HCT116 (cell line): ENCODE measurements around the gene GPR52. TPM values are rescaled to one million over a fixed set of nuclear protein-coding genes. Genes with fewer than 3 reads are reported as not detected.

Experiments used
- ATAC-seq: fragments of 200-7000 bp; cut with Tn5 transposase; 2 replicates; pipeline ENCODE4 v1.9.1; 2020; ENCODE audit warnings: mild to moderate bottlenecking, moderate library complexity
- BruUV-seq: library from RNA; stranded (reverse); fragments of 400-500 nt; replicated peaks from 2 replicates; lab custom pipeline; 2021; lab: Mats Ljungman, UMichigan
- CTCF ChIA-PET: fragments of 300-600 bp; sonication (Branson Sonifier 250); formaldehyde crosslinking; loops from one replicate; lab custom pipeline; 2021; ENCODE audit warnings: antibody characterized with exemption; lab: Charles Lee
- POLR2A ChIA-PET: fragments of 300-600, 350-600 bp; sonication (Branson Sonifier 250); formaldehyde crosslinking; loops from one replicate; lab custom pipeline; 2021; ENCODE audit warnings: antibody characterized with exemption; lab: Charles Lee
- RAD21 ChIA-PET, 2 experiments: fragments of 300-600 bp; sonication (Branson Sonifier 250); formaldehyde crosslinking; loops; one replicate each; lab custom pipeline; 2023; ENCODE audit warnings: low total read pairs in 2 of 2; ENCODE audit not compliant: uncharacterized antibody in 2 of 2, unreplicated experiment in 2 of 2, low non-redundant PET in 1 of 2; lab: Charles Lee
- DNase-seq: peaks from one replicate; pipeline ENCODE4 v3.0.0-alpha.2; 2010; ENCODE audit warnings: low read depth, low spot score
- H2AFZ ChIP-seq: fragments of 200-600 bp; shearing (Covaris generic), sonication (generic); 2 replicates; pipeline ENCODE4 v1.6.1; 2017; ENCODE audit warnings: low read depth, mixed run types, mixed read lengths, antibody characterized with exemption, low read length; ENCODE audit not compliant: poor library complexity, severe bottlenecking
- H3K27ac ChIP-seq: 2 replicates; pipeline ENCODE4 v1.5.1; 2012; ENCODE audit warnings: low read depth, low read length
- H3K27me3 ChIP-seq: fragments of 200-600 bp; sonication (generic); 2 replicates; pipeline ENCODE4 v1.6.1; 2016; ENCODE audit warnings: mixed run types, low read length, mixed read lengths; ENCODE audit not compliant: insufficient read depth
- H3K36me3 ChIP-seq, 2 experiments: fragments of 200-500 bp in 1 of 2; fragments of 200-600 bp in 1 of 2; sonication (Bioruptor generic) in 1 of 2; sonication (generic) in 1 of 2; 2 replicates each; pipeline versions ENCODE4 v1.5.1 to v1.6.1; 2014 to 2016; ENCODE audit warnings: low read length in 2 of 2, inconsistent platforms in 1 of 2, mixed read lengths in 1 of 2, mixed run types in 1 of 2; ENCODE audit not compliant: insufficient read depth in 2 of 2, control insufficient read depth in 1 of 2
- H3K4me1 ChIP-seq, 2 experiments: fragments of 200-600 bp in 1 of 2; sonication (generic) in 1 of 2; 2 replicates each; pipeline versions ENCODE4 v1.5.1 to v1.6.1; 2012 to 2017; ENCODE audit warnings: low read length in 2 of 2, inconsistent platforms in 1 of 2, mild to moderate bottlenecking in 1 of 2, mixed read lengths in 1 of 2, mixed run types in 1 of 2, moderate library complexity in 1 of 2; ENCODE audit not compliant: insufficient read depth in 2 of 2, control insufficient read depth in 1 of 2
- H3K4me2 ChIP-seq: fragments of 200-600 bp; sonication (generic); 2 replicates; pipeline ENCODE4 v1.6.1; 2017; ENCODE audit warnings: mixed run types, low read length, mixed read lengths
- H3K4me3 ChIP-seq, 2 experiments: fragments of 200-600 bp in 1 of 2; sonication (generic) in 1 of 2; replicated peaks in 1 of 2; 2 replicates each; pipeline ENCODE4 v1.5.1; 2011 to 2016; ENCODE audit warnings: low read length in 2 of 2, control low read depth in 1 of 2, low read depth in 1 of 2, mild to moderate bottlenecking in 1 of 2, mixed read lengths in 1 of 2, mixed run types in 1 of 2
- H3K79me2 ChIP-seq: fragments of 200-600 bp; sonication (generic); 2 replicates; pipeline ENCODE4 v1.6.1; 2017; ENCODE audit warnings: mild to moderate bottlenecking, mixed run types, low read length, moderate library complexity, mixed read lengths; ENCODE audit not compliant: insufficient read depth
- H3K9ac ChIP-seq: fragments of 200-600 bp; sonication (generic); 2 replicates; pipeline ENCODE4 v1.6.1; 2016; ENCODE audit warnings: low read length, mixed read lengths
- H3K9me2 ChIP-seq: fragments of 200-600 bp; sonication (generic), shearing (Covaris generic); 2 replicates; pipeline ENCODE4 v1.6.1; 2017; ENCODE audit warnings: mixed run types, mild to moderate bottlenecking, moderate library complexity; ENCODE audit not compliant: insufficient read depth
- H3K9me3 ChIP-seq, 2 experiments: fragments of 200-500 bp in 1 of 2; fragments of 200-600 bp in 1 of 2; sonication (Bioruptor generic) in 1 of 2; sonication (generic) in 1 of 2; 2 replicates each; pipeline ENCODE4 v1.6.1; 2014 to 2017; ENCODE audit warnings: low read length in 2 of 2, mixed read lengths in 2 of 2, inconsistent platforms in 1 of 2, low read depth in 1 of 2, mild to moderate bottlenecking in 1 of 2, mixed run types in 1 of 2, moderate library complexity in 1 of 2; ENCODE audit not compliant: control insufficient read depth in 1 of 2, insufficient read depth in 1 of 2
- H4K20me1 ChIP-seq: fragments of 200-600 bp; sonication (generic), shearing (Covaris generic); 2 replicates; pipeline ENCODE4 v1.6.1; 2017; ENCODE audit warnings: mixed run types, mild to moderate bottlenecking, moderate library complexity; ENCODE audit not compliant: insufficient read depth
- CBX3 ChIP-seq: IDR thresholded peaks from 2 replicates; pipeline ENCODE4 v1.6.1; 2012; ENCODE audit warnings: low read depth
- FOSL1 ChIP-seq: IDR thresholded peaks from 2 replicates; pipeline ENCODE4 v1.6.1; 2012; ENCODE audit warnings: low read depth
- JUND ChIP-seq: IDR thresholded peaks from 2 replicates; pipeline ENCODE4 v1.6.1; 2012
- POLR2A ChIP-seq: IDR thresholded peaks from 2 replicates; pipeline ENCODE4 v1.7.0; 2011; ENCODE audit warnings: borderline replicate concordance; ENCODE audit not compliant: insufficient read depth, insufficient read length; ENCODE audit errors: extremely low read depth
- RAD21 ChIP-seq: IDR thresholded peaks from 2 replicates; pipeline ENCODE4 v1.6.1; 2012; ENCODE audit warnings: low read depth, mild to moderate bottlenecking
- TCF7L2 ChIP-seq: IDR thresholded peaks from 2 replicates; pipeline ENCODE4 v1.7.0; 2011; ENCODE audit warnings: borderline replicate concordance, inconsistent platforms; ENCODE audit not compliant: insufficient read depth, insufficient read length; ENCODE audit errors: extremely low read depth
- ZFX ChIP-seq: fragments of 450-650 bp; IDR thresholded peaks from 2 replicates; pipeline ENCODE4 v1.6.1; 2017
- ZNF274 ChIP-seq: fragments of 200-500 bp; sonication (Bioruptor generic); IDR thresholded peaks from 2 replicates; pipeline ENCODE4 v1.6.1; 2014; ENCODE audit warnings: mild to moderate bottlenecking, low read depth, low read length, inconsistent platforms
- intact Hi-C: fragments of 100-400 bp; cut with micrococcal nuclease; formaldehyde crosslinking; loops from 2 replicates; pipeline ENCODE4 v1.10.0; 2022
- total RNA-seq: library from RNA; stranded (reverse); gene quantifications from one replicate; pipeline ENCODE4 v1.2.1, GENCODE V29; 2021; ENCODE audit not compliant: unreplicated experiment
- TF ChIP-seq, protein P1 (sequence below): IDR thresholded peaks from 2 replicates; pipeline ENCODE4 v1.6.1; 2012
- TF ChIP-seq, protein P2 (sequence below), 3 experiments: fragments of 200-600 bp in 1 of 3; sonication (generic) in 1 of 3; IDR thresholded peaks in 2 of 3; conservative IDR thresholded peaks in 1 of 3; 2 replicates each; pipeline ENCODE4 v1.5.1; 2012 to 2017; ENCODE audit warnings: low read depth in 2 of 3, low read length in 2 of 3, antibody characterized with exemption in 1 of 3, borderline replicate concordance in 1 of 3, control low read depth in 1 of 3, mild to moderate bottlenecking in 1 of 3, mixed read lengths in 1 of 3, mixed run types in 1 of 3, moderate library complexity in 1 of 3; ENCODE audit not compliant: insufficient read depth in 1 of 3
- TF ChIP-seq, protein P3 (sequence below): IDR thresholded peaks from 2 replicates; pipeline ENCODE4 v1.6.1; 2012

The GPR52 gene
- total RNA-seq, 1 experiment from 2014 or later, result 0.34 TPM

DNA sequence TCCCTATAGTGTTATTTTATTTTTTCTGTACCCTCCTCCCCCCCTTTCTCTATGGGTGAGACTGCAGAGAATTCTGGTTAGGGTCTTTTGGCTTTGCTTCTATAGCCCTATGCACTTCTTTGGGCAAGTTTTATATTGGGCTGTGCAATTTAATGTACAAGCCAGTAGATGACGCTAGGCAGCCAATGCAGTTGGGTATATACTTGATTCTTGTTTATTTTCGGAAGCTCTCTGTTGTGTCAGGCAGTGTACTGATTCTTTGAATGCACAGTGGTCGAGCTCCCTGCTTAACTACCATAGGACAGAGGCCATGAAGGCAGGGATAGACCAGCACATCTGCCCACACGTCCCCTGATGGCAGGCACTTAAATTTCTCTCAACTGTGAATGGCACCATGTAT is 34.1 kb upstream of the GPR52 start:
- CTCF ChIA-PET, result interaction anchor here (2.1 kb wide), 1 partner anchor 313 kb away, joined by 5 read pairs; no protein-coding TSS in a partner anchor
- H3K27ac ChIP-seq, result no peak overlapping the region
- H3K4me2 ChIP-seq, result no peak overlapping the region
- TF ChIP-seq, protein P1, sequence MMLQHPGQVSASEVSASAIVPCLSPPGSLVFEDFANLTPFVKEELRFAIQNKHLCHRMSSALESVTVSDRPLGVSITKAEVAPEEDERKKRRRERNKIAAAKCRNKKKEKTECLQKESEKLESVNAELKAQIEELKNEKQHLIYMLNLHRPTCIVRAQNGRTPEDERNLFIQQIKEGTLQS, result no peak
- no peak for TF ChIP-seq TCF7L2
- peak; percentile 27; the same call in 1 of the 2 replicates for TF ChIP-seq RAD21
- TF ChIP-seq, protein P2, sequence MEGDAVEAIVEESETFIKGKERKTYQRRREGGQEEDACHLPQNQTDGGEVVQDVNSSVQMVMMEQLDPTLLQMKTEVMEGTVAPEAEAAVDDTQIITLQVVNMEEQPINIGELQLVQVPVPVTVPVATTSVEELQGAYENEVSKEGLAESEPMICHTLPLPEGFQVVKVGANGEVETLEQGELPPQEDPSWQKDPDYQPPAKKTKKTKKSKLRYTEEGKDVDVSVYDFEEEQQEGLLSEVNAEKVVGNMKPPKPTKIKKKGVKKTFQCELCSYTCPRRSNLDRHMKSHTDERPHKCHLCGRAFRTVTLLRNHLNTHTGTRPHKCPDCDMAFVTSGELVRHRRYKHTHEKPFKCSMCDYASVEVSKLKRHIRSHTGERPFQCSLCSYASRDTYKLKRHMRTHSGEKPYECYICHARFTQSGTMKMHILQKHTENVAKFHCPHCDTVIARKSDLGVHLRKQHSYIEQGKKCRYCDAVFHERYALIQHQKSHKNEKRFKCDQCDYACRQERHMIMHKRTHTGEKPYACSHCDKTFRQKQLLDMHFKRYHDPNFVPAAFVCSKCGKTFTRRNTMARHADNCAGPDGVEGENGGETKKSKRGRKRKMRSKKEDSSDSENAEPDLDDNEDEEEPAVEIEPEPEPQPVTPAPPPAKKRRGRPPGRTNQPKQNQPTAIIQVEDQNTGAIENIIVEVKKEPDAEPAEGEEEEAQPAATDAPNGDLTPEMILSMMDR (IDR thresholded peaks at IDR 0.05 in 2 of 3, conservative IDR thresholded peaks at IDR 0.05 in 1 of 3; ENCODE audit: borderline replicate concordance in 1 of 3, insufficient read depth in 1 of 3, low read depth in 2 of 3, low read length in 2 of 3), result peak in 1 of 3 experiments; percentile 33; a peak in 1 of 6 replicates
- no peak for TF ChIP-seq POLR2A
- no peak for TF ChIP-seq ZFX
- DNase-seq (no peak), ATAC-seq (no peak)
- no peak overlapping the region for H2AFZ ChIP-seq
- no peaks in the 10 kb centered on the region for H3K9me3 ChIP-seq
- H3K79me2 ChIP-seq, result no peaks in the 10 kb centered on the region
- no peak overlapping the region for H3K4me3 ChIP-seq
- H3K9me2 ChIP-seq, result no peaks in the 10 kb centered on the region
- BruUV-seq, result no TSS peak
- POLR2A ChIA-PET, result no interaction called here
- H3K36me3 ChIP-seq, result no peaks in the 10 kb centered on the region
- RAD21 ChIA-PET, result no interaction called here
- no peak overlapping the region for H3K9ac ChIP-seq
- no peaks in the 10 kb centered on the region for H3K4me1 ChIP-seq
- intact Hi-C loops, result no loop called here
- H4K20me1 ChIP-seq, result no peaks in the 10 kb centered on the region
- H3K27me3 ChIP-seq, result no peaks in the 10 kb centered on the region

DNA sequence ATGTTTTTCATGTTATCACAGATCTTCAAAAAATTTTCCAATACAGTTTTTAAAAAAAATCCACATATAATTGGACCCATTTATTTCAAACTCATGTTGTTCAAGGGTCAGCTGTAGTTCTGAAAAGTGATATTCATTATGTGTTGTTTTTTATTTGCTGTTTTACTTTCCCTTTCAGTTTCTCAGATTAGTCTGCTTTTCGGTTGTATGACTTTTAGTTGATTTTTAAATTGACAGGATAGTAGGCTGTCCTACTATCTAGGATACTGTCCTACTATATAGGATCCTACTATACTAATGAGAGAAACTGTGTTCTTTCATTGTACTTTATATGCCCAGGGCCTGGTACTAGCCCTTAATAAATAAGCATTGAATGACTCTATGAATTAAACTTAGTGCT is 33.6 kb upstream of the GPR52 start:
- POLR2A ChIA-PET, result no interaction called here
- H3K27ac ChIP-seq, result no peak overlapping the region
- CTCF ChIA-PET, result interaction anchor here (2.1 kb wide), 1 partner anchor 312 kb away, joined by 5 read pairs; no protein-coding TSS in a partner anchor
- H4K20me1 ChIP-seq, result no peaks in the 10 kb centered on the region
- no peak for TF ChIP-seq RAD21
- TF ChIP-seq CBX3, result no peak
- TF ChIP-seq FOSL1, result no peak
- no peak for TF ChIP-seq JUND
- TF ChIP-seq ZNF274, result no peak
- TF ChIP-seq, protein P3, sequence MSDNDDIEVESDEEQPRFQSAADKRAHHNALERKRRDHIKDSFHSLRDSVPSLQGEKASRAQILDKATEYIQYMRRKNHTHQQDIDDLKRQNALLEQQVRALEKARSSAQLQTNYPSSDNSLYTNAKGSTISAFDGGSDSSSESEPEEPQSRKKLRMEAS, result no peak
- TF ChIP-seq, all 23 proteins: peak for 0
- Histone ChIP-seq H3K27me3 (no peaks in the 10 kb centered on the region), H3K4me2 (no peak overlapping the region), H3K4me3 (no peak overlapping the region), H3K4me1 (no peaks in the 10 kb centered on the region), H3K9me3 (no peaks in the 10 kb centered on the region), H3K79me2 (no peaks in the 10 kb centered on the region), H2AFZ (no peak overlapping the region), H3K9ac (no peak overlapping the region), H3K36me3 (no peaks in the 10 kb centered on the region), H3K9me2 (no peaks in the 10 kb centered on the region)
- intact Hi-C loops, result no loop called here
- RAD21 ChIA-PET, result no interaction called here
- BruUV-seq, result no TSS peak
- ATAC-seq, result no peak
- no peak for DNase-seq
